Fibroblast of gingiva (primary cell): Measurements from ENCODE around the gene GMCL1.
"Not testable (repeated sequence)": the region's sequence is repeated elsewhere in the genome, so short reads cannot be mapped to it uniquely, and the experiment has no call there.

Source experiments
- DNase-seq: peaks from one replicate; pipeline ENCODE4 v3.0.0-alpha.2; 2011; ENCODE audit warnings: low read depth

GMCL1 gene

DNA sequence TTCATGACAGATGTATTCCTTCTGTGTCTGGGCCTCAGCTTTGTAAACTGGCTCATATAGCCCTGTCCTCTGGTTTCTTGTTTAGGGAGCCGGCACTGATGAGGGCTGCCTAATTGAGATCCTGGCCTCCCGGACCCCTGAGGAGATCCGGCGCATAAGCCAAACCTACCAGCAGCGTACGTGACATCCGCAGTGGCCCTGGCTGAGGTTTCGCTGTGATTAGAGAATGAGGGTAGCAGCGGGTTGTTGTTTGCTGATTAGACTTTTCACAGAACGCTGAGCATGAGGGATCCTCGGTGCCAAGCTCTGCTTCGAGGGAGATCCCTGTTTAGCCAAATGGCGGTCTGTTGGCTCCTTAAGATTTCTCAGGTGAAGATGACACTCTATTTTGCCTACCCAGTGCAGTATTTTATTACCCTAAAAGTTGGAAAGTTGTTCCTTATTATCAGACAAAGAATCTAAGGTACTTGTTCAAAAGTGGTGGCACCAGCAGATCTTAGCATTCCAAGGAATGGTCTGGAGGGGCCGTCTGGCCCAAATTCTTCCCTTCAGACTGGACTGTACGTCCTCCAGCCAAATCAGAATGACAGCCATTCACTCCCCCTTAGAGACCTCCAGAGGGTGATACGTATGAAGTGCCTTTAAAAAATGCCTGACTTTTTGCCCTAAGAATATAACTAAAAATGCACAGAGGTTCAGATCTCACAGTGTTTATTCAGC is 21.5 kb upstream of the GMCL1 start:
- no peak for DNase-seq

DNA sequence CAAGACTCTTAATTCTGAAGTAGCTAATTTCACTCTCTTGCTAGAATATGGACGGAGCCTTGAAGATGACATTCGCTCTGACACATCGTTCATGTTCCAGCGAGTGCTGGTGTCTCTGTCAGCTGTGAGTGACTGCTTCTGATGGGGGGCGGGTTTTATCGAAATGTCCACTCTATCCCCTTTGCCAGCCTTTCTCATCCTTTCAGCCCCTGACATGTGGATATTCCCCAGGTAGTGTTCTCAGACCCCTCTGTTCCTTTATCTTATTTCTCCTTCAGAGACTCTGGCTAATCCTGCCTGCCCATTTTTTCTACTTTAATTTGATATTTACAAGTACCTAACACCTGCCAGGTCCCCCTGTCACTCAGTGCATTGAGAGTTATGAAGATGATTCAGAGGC is 18.9 kb upstream of the GMCL1 start:
- no peak for DNase-seq

DNA sequence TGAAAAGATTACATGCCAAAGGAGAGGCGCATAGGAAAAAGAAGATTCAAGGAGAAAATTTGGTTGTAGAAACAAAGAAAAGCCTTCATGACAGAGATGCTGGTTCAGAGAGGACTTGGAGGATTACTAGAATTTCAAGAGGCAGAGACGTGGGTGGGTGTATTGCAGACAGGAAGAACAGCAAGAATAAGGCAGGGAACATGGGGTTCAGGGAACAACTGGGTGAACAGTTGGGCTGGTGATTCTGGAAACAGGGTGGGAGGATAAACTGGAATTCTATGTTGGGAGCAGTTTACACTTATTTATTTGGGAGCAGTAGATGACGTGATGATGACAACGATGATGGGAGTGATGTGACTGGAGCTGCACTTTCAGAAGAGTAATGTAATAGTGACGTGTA is 18.4 kb upstream of the GMCL1 start:
- DNase-seq = no peak

DNA sequence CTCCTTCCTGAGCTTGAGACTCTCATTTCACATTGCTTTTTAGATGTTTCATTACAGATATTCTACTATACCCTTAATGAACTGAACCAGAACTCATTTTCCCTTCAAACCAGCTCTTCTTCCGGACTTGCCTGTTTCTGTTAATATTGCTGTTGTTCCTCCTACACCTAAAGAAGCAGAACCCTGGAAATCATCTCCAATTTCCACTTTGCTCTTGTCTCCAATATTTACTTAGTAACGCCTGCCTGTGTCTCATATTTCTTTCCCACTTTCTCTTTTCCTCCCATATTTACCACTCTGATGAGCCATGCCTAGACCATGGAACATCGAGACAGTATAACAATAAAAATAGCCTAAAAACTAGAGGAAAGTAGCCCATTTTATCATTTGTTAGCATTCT is 17.9 kb upstream of the GMCL1 start:
- DNase-seq = no peak

DNA sequence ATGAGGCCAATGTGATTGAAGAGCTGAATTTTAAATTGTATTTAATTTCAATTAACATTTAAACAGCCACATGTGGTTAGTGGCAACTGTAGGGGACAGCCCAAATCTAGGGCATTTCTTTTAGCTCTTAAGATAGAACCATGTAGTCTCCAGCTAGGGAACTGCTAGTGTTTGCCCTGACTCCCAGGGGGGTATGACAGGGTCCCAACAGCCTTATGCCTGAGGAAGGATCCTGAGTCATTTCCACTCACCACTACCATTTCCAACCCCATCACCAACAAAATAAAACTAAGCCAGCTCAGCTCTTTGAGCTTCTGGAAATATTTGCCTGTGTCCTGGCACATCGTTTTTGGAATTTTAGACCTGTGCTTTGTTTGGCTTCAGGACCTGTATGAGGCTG is 13.7 kb upstream of the GMCL1 start:
- no peak for DNase-seq

DNA sequence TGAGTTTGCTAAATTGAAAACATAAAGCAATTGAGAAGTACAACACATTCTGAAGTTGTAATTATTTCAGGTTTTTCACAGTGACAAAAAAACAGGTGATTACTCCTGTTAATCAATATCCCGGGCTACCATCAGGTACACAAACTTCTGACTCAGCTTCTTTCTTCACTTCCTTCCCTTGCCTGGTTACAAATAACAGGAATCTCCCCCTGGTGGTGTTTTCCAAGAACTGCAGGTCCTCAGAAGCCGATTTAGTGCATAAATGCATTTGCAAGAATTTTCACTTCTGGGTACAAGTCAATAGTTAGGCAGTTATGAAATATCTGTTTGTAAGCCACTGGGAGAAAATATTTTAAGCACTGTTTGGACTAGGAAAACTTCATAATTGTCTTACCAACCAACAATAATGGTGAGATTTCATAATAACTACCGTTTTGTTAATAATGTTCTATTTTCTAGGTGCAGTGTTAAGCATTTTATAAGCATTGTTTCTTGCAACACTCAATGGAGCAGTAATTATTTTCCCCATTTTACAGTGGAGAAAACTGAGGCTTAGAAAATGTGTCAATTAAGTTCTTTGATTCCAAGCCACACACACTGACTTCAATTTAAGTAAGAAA is 12.4 kb upstream of the GMCL1 start:
- peak; percentile 80 for DNase-seq

DNA sequence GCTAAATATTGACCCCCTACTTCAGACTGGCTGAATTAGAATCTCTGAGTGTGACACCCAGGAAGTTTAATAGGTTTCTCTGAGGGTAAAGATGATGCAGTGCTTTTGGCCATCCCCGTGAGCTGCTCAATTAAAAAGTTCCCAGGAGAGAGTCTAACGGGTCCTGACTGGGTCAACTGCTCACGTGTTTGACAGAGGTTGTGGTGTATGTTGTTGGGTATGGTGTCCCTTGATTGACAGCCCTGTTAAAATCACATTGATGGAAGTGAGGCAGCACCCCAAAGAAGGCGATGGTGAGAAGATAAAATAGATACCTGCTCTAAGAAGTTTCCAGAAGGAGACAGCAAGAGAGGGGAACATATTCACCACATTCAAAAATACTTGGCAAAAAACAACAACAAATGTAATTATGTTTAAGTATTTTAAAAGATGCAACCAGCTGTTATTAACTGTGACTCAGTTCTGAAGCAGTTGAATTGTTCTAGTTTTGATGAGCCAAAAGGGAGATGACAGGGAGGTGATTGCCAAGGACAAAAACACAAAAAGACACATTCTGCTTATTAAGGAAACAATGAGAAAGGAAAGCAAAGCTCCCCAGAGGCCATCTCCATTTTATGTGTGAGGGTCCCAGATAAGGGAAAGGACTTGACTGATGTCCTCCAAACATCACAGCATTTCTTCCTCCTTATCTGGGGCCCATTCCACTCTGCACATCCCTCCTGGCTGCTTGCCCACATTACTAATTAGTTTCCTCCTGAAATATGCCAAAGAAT is 11.5 kb upstream of the GMCL1 start:
- DNase-seq = no peak

DNA sequence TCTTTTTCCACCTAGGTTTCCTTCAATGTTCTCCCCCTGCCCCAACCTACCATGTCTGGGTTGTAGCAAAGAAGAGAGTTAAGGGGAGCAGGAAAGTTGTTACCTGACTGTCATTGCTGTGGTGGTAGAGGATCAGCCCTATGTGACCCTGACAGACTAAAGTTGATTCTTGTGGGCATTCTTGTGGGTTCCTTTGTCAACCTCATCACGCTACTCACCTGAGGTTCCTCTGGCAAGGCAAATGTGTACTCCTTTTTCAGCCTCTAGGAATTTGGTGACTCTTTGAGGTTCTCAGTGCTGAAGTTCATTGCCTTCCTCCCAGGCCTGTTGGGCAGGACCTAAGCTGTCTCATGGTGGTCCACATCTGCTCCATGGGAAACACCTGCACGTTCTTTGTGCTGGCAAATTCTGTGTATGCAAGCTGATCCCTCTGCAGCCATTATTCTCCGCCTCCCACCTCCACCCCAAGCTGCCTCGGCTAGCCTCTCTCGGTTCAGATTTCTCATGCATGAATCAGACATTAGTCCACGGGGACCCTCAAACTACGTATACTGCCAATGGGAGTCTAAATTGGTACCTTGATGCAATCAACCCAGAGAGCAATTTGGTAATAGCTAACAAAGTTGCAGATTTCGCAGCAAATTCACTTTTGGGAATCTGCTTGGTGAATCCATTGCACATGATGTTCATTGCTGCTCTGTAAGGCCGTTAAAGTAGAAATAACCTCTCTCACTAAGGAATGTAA is 1.5 kb upstream of the GMCL1 start:
- DNase-seq = peak; percentile 43

DNA sequence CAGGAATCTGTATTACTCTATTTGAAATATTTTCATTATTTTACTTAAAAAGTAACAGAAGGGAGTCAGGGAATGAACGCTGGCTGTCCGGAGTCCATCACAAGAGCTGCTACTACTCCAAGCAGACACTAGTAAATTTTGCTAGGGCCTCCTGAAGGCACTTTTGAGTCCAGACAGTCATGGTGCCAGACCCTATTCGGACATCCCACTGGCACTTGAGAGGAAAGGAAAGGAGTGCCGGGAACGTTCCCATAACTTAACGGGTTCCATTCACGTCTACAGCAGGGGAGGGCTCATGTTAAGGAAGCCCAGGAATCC is 563 bp upstream of the GMCL1 start:
- no peak for DNase-seq

DNA sequence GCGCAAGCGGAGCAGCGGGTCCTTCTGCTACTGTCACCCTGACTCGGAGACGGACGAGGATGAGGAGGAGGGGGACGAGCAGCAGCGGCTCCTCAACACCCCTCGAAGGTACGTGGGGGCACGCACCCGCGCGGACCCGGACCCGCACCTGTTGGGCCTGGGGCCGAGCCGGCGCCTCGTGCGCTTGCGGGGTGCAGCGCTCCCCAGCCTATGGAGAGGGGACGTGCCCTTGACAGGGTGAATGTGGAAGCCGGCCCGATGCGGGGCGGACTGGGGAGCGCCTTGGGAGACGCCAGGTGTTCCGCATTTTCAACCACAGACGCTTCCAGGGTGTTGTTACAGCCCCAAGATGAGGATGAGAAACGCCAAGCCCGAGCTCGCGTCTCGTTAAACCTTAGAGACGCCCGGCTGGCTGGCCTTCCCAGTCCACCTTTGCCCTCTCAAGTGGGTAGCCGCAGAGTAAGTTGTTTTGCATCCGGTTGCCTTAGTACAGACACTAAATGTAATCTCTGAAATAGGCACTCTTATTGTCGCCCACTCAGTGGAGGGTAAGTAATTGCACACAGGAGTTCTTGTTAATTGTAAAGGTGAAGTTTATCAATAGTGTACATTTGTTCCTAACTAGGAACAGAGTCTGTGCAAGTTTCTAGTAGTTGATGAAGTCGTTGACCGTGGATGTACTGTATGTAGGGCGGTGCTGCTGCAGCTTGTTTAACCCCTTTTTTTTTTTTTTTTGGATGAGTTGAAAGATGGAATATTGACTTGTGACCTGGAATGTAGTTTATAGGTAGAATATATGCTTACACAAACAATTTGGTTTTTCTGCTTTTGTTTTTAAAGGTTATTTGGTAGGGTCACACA is 815 bp downstream of the GMCL1 start:
- DNase-seq = peak; percentile 9

DNA sequence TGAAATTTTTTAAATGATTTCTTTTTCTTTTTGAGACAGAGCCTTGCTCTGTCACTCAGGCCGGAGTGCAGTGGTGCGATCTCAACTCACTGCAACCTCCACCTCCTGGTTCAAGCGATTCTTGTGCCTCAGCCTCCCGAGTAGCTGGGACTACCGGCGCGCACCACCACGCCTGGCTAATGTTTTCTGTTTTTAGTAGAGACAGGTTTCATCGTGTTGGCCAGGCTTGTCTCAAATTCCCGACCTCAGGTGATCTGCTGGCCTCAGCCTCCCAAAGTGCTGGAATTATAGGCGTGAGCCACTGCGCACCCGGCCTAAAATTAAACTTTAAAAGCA is 1.4 kb downstream of the GMCL1 start:
- DNase-seq = not testable (repeated sequence)

DNA sequence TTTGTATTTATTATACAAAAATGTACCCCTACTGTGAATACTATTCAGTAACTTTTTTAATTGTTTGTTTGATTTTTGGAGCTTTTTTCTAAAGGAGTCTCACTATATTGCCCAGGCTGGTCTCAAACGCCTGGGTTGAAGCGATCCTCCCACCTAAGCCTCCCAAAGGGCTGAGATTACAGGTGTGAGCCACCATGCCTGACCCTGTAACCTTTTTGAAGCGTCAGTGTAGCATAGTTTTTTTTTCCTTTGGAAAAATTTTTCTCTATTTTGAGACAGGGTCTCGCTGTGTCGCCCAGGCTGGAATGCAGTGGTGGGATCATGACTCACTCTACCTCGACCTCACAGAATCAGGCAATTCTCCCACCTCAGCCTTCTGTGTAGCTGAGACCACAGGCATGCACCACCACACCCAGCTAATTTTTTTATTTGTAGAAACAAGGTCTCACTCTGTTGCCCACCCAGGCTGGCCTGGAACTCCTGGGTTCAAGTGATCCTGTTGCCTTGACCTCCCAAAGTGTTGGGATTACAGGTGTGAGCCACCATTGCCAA is 2.0 kb downstream of the GMCL1 start:
- DNase-seq = no peak

DNA sequence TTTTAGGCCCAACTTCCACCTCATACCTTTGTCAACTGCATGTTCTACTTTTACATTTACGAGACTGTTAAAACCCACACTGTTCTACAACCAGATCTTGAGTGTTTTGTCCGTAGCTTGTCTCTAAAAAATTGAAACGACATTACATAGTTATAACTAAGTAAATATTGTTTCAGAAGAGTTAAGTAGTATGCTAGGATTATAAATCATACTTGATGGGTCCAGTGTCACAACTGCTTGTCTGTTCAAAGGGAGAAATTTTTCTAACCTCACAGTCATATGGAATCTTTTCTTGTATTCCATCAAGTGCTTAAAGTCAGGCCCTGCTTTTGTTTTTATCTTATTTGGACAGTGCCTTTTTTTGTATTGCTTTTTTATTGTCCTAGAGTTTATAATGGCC is 4.3 kb downstream of the GMCL1 start:
- no peak for DNase-seq

DNA sequence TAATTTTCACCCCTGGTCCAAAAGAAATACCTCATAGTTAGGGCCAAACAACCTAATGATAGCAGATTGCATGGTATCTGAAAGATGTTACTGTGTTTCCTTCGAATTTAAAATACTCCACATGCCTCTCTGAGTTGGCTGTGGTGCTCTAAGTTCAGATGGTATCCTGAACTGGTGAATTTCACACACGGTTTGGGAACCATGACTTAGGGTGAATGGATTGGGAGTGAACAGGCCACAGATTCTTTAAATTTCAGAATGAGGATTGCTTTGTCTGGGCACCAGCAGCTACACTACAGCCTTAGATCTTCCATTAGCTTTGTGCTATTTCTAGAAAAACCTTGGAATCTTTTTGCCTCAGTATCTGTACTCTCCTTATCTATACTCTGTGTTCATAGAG is 6.2 kb downstream of the GMCL1 start:
- no peak for DNase-seq

DNA sequence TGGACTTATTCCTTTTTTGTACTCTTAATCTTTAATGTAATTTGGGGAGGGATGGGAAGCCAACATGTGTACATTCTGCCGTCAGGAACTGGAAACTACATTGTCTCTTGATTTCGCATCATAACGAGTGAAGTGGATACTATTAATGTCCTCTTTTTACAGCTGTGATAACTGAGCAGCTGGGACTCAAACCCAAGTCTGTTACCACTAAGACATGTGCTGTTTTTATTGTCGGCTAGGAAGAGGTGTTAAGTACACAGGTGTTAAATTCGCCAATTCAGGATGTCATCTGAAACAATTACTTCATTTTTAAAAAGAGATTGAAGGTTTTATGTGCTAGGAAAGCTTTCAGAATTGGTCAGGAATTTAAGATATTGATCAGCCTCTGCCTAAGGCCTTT is 6.9 kb downstream of the GMCL1 start:
- no peak for DNase-seq

DNA sequence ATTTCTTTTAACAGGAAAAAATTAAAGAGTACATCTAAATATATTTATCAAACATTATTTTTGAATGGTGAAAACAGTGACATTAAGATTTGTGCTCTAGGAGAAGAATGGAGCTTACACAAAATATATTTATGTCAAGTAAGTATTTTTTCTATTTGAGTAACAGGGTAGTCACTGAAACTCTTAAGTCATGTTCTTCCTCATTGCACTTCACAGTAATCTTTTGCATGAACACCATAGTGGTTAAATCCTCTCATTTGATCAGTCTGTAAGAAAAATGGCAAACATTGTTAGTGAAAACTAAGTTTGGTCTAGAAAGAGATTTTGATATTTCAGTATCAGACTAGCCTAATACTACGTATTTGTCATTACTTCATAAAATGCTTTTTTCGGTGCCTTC is 8.1 kb downstream of the GMCL1 start:
- no peak for DNase-seq

DNA sequence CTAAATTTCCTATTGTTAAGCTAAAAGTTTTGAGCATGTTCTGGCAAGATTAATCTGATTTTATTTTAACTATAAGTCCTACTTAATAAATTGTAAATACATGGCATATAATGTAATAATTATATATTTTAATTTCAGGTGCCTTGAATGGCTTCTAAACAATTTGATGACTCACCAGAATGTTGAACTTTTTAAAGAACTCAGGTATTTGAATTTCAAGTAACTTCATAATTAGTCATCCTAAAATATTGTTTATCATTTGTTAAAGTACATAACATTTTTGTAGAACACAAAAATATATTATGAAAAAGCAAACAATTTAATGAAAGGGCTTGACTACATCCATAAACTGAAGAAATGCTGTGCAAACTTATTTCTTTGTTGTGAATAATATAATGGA is 14.5 kb downstream of the GMCL1 start:
- DNase-seq = no peak

DNA sequence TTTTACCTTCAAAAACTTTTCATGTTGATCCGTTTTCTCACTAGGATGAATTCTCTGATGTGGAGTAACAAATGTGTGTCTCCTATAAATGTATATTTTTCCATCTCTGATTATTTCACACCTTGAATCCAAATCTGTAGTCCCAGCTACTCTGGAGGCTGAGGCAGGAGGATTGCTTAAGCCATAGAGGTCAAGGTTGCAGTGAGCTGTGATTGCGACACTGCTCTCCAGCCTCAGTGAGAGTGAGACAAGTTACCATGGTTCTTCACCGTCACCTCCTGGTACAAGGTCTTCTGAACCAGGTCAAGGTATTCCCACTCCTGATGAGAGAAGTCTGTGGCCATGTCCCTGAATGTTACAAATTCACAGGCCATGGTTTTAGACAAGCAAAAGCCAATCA is 15.1 kb downstream of the GMCL1 start:
- DNase-seq = no peak

DNA sequence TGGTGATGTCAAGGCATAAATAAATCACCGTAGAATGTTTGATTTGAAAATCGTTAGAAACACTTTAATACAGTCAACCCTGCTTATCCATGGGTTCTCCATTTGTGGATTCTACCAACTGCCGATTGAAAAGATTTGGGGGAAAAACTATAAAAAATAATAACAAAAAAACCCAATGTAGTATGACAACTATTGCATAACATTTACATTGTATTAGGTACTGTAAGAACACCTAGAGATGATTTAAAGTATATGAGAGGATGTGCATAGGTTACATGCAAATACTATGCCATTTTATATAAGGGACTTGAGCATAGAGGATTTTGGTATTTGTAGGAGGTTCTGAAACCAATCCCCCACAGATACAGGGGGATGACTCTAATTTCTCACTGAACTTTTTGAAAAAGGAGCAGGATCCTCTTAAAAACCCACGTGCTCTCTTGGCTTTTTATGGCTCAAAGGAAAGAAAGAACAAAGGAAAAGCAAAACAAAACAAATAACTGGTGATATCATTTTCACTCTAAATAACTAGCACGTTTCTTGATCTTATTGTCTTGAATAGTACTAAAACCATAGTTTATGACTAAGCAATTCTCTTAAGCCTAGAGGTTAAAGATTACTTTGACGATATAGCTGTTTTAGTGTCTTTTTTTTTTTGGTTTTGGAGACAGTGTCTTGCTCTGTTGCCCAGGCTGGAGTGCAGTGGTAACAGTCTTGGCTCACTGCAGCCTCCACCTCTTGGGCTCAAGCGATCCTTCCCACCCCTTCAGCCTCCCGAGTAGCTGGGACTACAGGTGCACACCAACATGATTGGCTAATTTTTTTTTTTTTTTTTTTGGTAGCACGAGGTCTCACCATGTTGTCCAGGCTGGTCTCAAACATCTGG is 17.0 kb downstream of the GMCL1 start:
- no peak for DNase-seq

DNA sequence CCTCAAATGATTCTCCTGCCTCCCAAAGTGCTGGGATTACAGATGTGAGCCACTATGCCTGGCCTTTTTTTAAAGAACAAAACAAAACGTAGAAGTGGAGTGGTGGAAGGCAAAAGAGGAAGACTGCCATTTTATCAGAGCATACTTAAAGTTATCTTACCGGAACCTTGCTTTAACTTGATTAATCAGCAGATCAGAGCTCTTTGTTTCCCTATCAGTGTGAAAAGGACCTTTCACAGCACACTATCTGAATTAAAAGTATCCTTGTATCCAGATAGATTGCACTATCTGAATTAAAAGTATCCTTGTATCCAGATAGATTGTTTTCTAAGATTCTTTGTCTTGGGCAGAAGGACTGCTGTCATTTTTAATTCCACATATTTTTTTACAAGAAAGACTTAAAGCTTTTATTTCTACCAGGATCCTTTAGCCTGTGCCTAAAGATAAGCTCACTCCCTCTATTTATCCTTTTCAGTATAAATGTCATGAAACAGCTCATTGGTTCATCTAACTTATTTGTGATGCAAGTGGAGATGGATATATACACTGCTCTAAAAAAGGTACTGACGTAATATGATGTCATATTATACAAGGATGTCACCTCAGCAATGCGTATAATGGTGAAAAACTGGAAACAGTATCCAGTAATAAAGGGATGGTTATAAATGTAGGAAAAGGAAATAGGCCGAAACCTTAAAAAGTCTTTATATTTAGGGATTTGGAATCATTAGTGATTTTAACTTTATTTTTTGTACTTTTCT is 17.8 kb downstream of the GMCL1 start:
- no peak for DNase-seq
